H54 (cell line): ENCODE results near the gene ZFYVE26.
"Not testable (repeated sequence)": the region's sequence is repeated elsewhere in the genome, so short reads cannot be mapped to it uniquely, and the experiment has no call there.

Experiments used
- DNase-seq: peaks from one replicate; pipeline ENCODE4 v3.0.0; 2011; ENCODE audit warnings: low spot score, mixed read lengths; ENCODE audit not compliant: insufficient read length
- FAIRE-seq: peaks from 3 replicates; lab custom pipeline; 2011; peaks lifted over from hg19 to GRCh38; lab: Jason Lieb, UNC
- POLR2A ChIP-seq: IDR thresholded peaks from 2 replicates; pipeline ENCODE4 v1.6.1; 2011; ENCODE audit warnings: low read depth, mild to moderate bottlenecking, low read length

The ZFYVE26 gene

GRCh38 chr14:67831113-67831512 lies 14.7 kb upstream of the ZFYVE26 start:
- FAIRE-seq (no peak), DNase-seq (no peak)
- TF ChIP-seq POLR2A: no peak

- no peak for TF ChIP-seq POLR2A
- DNase-seq: no peak
- FAIRE-seq: no peak
Measured at GRCh38 chr14:67821121-67821520, 4.7 kb upstream of the ZFYVE26 start.

GRCh38 chr14:67820428-67820971 lies 4.1 kb upstream of the ZFYVE26 start:
- no peak for TF ChIP-seq POLR2A
- FAIRE-seq (peak; percentile 27), DNase-seq (no peak)

- no peak for TF ChIP-seq POLR2A
- FAIRE-seq: peak; percentile 82
- DNase-seq: peak; percentile 57
Measured at GRCh38 chr14:67819563-67820421, 3.4 kb upstream of the ZFYVE26 start, which contains the start of gene RAD51B. TSS of gene RAD51B (plus strand) at chr14:67819779.

GRCh38 chr14:67818476-67818875 lies 2.1 kb upstream of the ZFYVE26 start:
- not testable (repeated sequence) for DNase-seq, FAIRE-seq

- FAIRE-seq: no peak
- no peak for DNase-seq
- TF ChIP-seq POLR2A: no peak
Measured at GRCh38 chr14:67817750-67818438, 1.5 kb upstream of the ZFYVE26 start.

GRCh38 chr14:67815573-67816225 lies 691 bp downstream of the ZFYVE26 start:
- FAIRE-seq (peak; percentile 11), DNase-seq (no peak)
- TF ChIP-seq POLR2A: no peak

- no peak for FAIRE-seq
- TF ChIP-seq POLR2A: no peak
- no peak for DNase-seq
Measured at GRCh38 chr14:67814821-67815220, 1.6 kb downstream of the ZFYVE26 start.

- TF ChIP-seq POLR2A: no peak
- FAIRE-seq: no peak
- DNase-seq: no peak
Measured at GRCh38 chr14:67806246-67806645, 10.1 kb downstream of the ZFYVE26 start.

GRCh38 chr14:67800743-67801142 lies 15.6 kb downstream of the ZFYVE26 start:
- no peak for FAIRE-seq
- no peak for TF ChIP-seq POLR2A
- no peak for DNase-seq

GRCh38 chr14:67798731-67799130 lies 17.7 kb downstream of the ZFYVE26 start:
- no peak for TF ChIP-seq POLR2A
- FAIRE-seq (no peak), DNase-seq (no peak)

- FAIRE-seq (no peak), DNase-seq (no peak)
- no peak for TF ChIP-seq POLR2A
Measured at GRCh38 chr14:67787673-67788072, 28.7 kb downstream of the ZFYVE26 start.

GRCh38 chr14:67785270-67786109 lies 30.9 kb downstream of the ZFYVE26 start:
- DNase-seq (no peak), FAIRE-seq (no peak)
- TF ChIP-seq POLR2A: no peak
